ENCODE results near the gene KRT31. TPM values are rescaled to one million over a fixed set of nuclear protein-coding genes. Genes with fewer than 3 reads are reported as not detected.
"Not testable (repeated sequence)": the region's sequence is repeated elsewhere in the genome, so short reads cannot be mapped to it uniquely, and the experiment has no call there.

Gene KRT31
- polyA plus RNA-seq, 1 donor from 2014 or later, result not detected

DNA sequence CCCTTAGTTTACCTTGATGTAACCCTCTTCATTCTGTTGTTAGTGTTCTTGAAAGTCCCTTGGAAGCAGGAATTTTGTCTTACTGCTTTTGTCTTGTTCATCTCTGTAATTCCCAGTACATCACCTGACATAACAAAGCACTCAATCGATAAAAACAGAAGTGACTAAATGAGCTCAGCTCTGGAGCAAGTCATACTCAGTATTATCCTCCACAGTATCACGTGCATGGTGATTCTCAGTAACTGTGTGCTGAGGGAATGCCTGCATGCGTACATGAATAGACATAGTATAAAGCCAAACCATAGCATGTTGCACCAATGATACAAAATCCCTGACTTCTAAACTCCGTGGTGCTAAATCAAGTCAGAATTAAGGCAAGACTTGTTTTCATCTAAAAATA is 36.2 kb upstream of the KRT31 start:
- H3K9ac ChIP-seq (ENCODE audit: low read length), result no peak overlapping the region
- no peaks in the 10 kb centered on the region for H3F3A ChIP-seq (ENCODE audit: insufficient read depth, low read length, poor library complexity, severe bottlenecking)
- no peak overlapping the region for H2AFZ ChIP-seq (ENCODE audit: low read depth, low read length)
- H3K27me3 ChIP-seq (ENCODE audit: insufficient read depth, low read depth, low read length), result no peaks in the 10 kb centered on the region
- H4K20me1 ChIP-seq (ENCODE audit: insufficient read depth), result no peaks in the 10 kb centered on the region
- H3K36me3 ChIP-seq (ENCODE audit: insufficient read depth, low read length), result no peaks in the 10 kb centered on the region
- H3K27ac ChIP-seq (ENCODE audit: low read length), result no peak overlapping the region
- TF ChIP-seq TAF1 (IDR thresholded peaks at IDR 0.05; ENCODE audit: low read depth) (no peak), MXI1 (conservative IDR thresholded peaks at IDR 0.05; ENCODE audit: poor library complexity, severe bottlenecking) (no peak), POLR2AphosphoS5 (IDR thresholded peaks at IDR 0.05) (no peak), REST (IDR thresholded peaks at IDR 0.05; ENCODE audit: borderline replicate concordance) (no peak), RAD21 (conservative IDR thresholded peaks at IDR 0.05) (no peak), EP300 (conservative IDR thresholded peaks at IDR 0.05; ENCODE audit: poor library complexity, severe bottlenecking) (no peak), SMC3 (conservative IDR thresholded peaks at IDR 0.05; ENCODE audit: poor library complexity) (no peak), CTCF (IDR thresholded peaks at IDR 0.05; ENCODE audit: poor library complexity, severe bottlenecking) (no peak), EZH2 (IDR thresholded peaks at IDR 0.05; ENCODE audit: borderline replicate concordance, insufficient read depth, low read length, poor library complexity, severe bottlenecking) (no peak)
- no peaks in the 10 kb centered on the region for H3K9me3 ChIP-seq (ENCODE audit: low read length)
- no peaks in the 10 kb centered on the region for H3K79me2 ChIP-seq (replicated peaks; ENCODE audit: insufficient read depth, low read length)
- no peaks in the 10 kb centered on the region for H3K9me2 ChIP-seq (ENCODE audit: insufficient read depth, low read length)
- H3K4me2 ChIP-seq (ENCODE audit: low read length), result no peak overlapping the region
- no peak overlapping the region for H3K4me3 ChIP-seq (ENCODE audit: low read length)

DNA sequence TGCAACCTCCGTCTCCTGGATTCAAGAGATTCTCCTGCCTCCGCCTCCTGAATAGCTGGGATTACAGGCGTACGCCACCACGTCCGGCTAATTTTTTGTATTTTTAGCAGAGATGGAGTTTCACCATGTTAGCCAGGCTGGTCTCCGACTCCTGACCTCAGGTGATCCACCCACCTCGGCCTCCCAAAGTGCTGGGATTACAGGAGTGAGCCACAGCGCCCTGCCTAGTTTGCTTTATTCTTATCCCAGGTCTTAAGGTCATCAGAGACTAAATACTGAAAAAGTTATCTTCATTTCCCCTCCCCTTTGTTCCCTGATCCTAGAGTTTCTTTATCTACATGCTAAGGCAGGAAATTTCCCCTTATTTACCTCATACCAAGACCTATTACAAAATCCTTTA is 33.0 kb upstream of the KRT31 start:
- H3K27me3 ChIP-seq (ENCODE audit: insufficient read depth, low read depth, low read length); H2AFZ ChIP-seq (ENCODE audit: low read depth, low read length); H3K4me2 ChIP-seq (ENCODE audit: low read length); H3F3A ChIP-seq (ENCODE audit: insufficient read depth, low read length, poor library complexity, severe bottlenecking); H4K20me1 ChIP-seq (ENCODE audit: insufficient read depth); H3K9me3 ChIP-seq (ENCODE audit: low read length); H3K9me2 ChIP-seq (ENCODE audit: insufficient read depth, low read length); H3K9ac ChIP-seq (ENCODE audit: low read length); H3K79me2 ChIP-seq (replicated peaks; ENCODE audit: insufficient read depth, low read length); H3K36me3 ChIP-seq (ENCODE audit: insufficient read depth, low read length); H3K4me3 ChIP-seq (ENCODE audit: low read length); H3K27ac ChIP-seq (ENCODE audit: low read length): not testable (repeated sequence)

DNA sequence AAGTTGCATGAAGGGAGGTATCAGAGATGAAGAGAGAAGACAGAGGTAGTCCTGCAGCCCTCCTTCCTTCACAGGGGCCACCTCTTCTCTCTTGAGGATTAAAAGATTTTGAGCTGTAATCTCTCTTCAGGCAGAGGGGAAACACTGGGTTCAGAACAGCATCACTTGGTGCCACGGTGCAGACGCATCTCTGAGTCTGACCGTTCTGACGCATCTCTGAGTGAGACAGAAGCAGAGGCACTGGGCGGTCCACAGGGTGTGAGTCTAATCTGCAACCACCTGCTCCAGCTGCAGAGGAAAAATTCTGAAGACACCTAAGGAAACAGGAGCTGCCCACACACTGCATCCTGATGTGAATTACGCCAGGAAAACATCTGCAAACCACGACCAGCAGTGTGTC is 32.3 kb upstream of the KRT31 start:
- Histone ChIP-seq H3K9ac (ENCODE audit: low read length) (no peak overlapping the region), H3K4me3 (ENCODE audit: low read length) (no peak overlapping the region), H3K9me3 (ENCODE audit: low read length) (no peaks in the 10 kb centered on the region), H3K36me3 (ENCODE audit: insufficient read depth, low read length) (no peaks in the 10 kb centered on the region), H3K79me2 (replicated peaks; ENCODE audit: insufficient read depth, low read length) (no peaks in the 10 kb centered on the region), H3K27me3 (ENCODE audit: insufficient read depth, low read depth, low read length) (no peaks in the 10 kb centered on the region), H4K20me1 (ENCODE audit: insufficient read depth) (no peaks in the 10 kb centered on the region), H3K27ac (ENCODE audit: low read length) (no peak overlapping the region), H3F3A (ENCODE audit: insufficient read depth, low read length, poor library complexity, severe bottlenecking) (no peaks in the 10 kb centered on the region), H2AFZ (ENCODE audit: low read depth, low read length) (no peak overlapping the region), H3K4me2 (ENCODE audit: low read length) (no peak overlapping the region), H3K9me2 (ENCODE audit: insufficient read depth, low read length) (no peaks in the 10 kb centered on the region)
- TF ChIP-seq EZH2 (IDR thresholded peaks at IDR 0.05; ENCODE audit: borderline replicate concordance, insufficient read depth, low read length, poor library complexity, severe bottlenecking), result no peak

Data from neural cell (in vitro differentiated cells).